ENCODE measurements around the gene NTN5.

NTN5 gene

DNA sequence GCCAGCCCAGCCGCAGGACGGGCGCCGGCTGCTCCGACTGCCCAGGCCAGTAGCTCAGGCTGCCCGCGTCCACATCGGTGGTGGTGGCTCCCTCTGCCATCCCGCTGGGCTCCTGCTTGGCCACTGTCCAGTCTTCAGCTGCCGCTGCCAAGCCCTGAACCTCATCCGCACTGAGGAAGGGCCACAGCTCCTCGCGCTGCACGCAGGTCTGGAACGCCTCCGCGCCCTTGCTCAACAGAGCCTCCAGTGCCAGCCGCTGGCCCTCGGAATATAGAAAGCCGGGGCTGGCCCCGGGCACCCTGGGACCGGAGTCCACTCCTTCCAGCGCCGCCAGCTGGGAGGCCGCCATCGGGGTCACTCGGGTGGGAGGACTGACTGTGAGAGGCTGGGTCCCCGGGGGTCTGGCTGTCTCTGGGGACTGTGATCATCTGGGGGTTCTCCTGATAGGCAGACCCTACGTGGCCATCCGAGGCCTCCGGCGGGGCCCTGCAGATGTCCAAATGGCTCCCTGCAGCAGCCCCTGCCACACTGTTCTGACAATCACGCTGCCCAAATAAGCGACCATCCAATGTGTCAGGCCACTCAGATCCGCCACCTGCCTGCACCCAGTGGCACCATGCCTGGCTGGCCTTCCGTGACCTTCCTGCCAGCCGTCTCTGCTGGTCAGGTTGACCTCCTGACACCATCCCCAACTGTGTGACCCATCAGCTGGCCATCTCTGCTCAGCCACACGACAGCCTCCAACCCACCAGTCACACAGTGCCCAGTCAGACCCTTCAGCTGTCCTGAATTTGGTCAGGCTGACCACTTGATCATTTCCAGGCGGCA, 59.6 kb downstream of the NTN5 start:
- DNase-seq: no peak

DNA sequence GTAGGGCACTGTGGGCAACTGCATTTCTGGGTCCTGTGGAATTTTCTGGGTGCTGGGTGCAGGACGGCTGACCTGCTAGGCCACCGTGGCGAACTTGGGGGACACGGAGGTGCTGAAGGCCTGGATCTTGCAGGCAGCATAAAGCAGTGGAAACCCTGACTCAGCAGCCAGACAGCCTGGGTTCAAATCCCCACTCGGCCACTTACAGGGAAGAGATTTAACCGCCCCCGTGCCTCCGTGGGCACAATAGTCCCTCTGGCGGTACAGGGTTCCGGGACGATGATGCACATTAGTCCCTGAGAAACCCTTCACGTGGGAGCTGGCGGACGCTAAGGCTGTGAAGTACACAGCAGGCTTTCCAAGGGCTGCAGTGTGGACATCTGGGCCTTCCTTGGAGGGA, 60.9 kb downstream of the NTN5 start:
- no peak for DNase-seq

Measured in NCI-H446 treated with DMSO at 0.1 percent for 48 hours (cell line).